OCI-LY7 (cell line): ENCODE results near the gene KLF13. TPM values are rescaled to one million over a fixed set of nuclear protein-coding genes. Genes with fewer than 3 reads are reported as not detected.

Source experiments
- BruUV-seq: library from RNA; stranded (reverse); fragments of 400-500 nt; replicated peaks from 2 replicates; lab custom pipeline; 2021; lab: Mats Ljungman, UMichigan
- CTCF ChIA-PET: fragments of 300-600 bp; sonication (Branson Sonifier 250); formaldehyde crosslinking; loops from one replicate; lab custom pipeline; 2022; ENCODE audit warnings: antibody characterized with exemption; ENCODE audit not compliant: unreplicated experiment; lab: Charles Lee
- POLR2A ChIA-PET: fragments of 300-600 bp; sonication (Branson Sonifier 250); formaldehyde crosslinking; loops from one replicate; lab custom pipeline; 2022; ENCODE audit warnings: antibody characterized with exemption; lab: Charles Lee
- DNase-seq: peaks from one replicate; pipeline ENCODE4 v3.0.0-alpha.2; 2015; ENCODE audit warnings: low spot score
- H2AFZ ChIP-seq: fragments of 200-600 bp; sonication (generic), shearing (Covaris generic); 2 replicates; pipeline ENCODE4 v1.6.1; 2014; ENCODE audit warnings: mild to moderate bottlenecking, antibody characterized with exemption, low read length, moderate library complexity
- H3K27ac ChIP-seq: fragments of 200-600 bp; sonication (generic); 2 replicates; pipeline ENCODE4 v1.5.1; 2014; ENCODE audit warnings: mixed run types, low read depth, mild to moderate bottlenecking, moderate library complexity, low read length, inconsistent platforms; ENCODE audit not compliant: poor library complexity, severe bottlenecking
- H3K36me3 ChIP-seq: fragments of 200-600 bp; sonication (generic); 2 replicates; pipeline ENCODE4 v1.6.1; 2014; ENCODE audit warnings: mild to moderate bottlenecking, antibody characterized with exemption, low read length, moderate library complexity, mixed read lengths; ENCODE audit not compliant: insufficient read depth
- H3K4me1 ChIP-seq: fragments of 200-600 bp; sonication (generic); 2 replicates; pipeline ENCODE4 v1.5.1; 2014; ENCODE audit warnings: mild to moderate bottlenecking, low read length; ENCODE audit not compliant: insufficient read depth, poor library complexity, severe bottlenecking
- H3K4me2 ChIP-seq: fragments of 200-600 bp; sonication (generic); 2 replicates; pipeline ENCODE4 v1.6.1; 2014; ENCODE audit warnings: mild to moderate bottlenecking, low read length
- H3K4me3 ChIP-seq: fragments of 200-600 bp; sonication (generic); 2 replicates; pipeline ENCODE4 v1.5.1; 2014; ENCODE audit warnings: mild to moderate bottlenecking, low read depth, low read length; ENCODE audit not compliant: poor library complexity, severe bottlenecking
- H3K79me2 ChIP-seq: fragments of 200-600 bp; sonication (generic); 2 replicates; pipeline ENCODE4 v1.6.1; 2016; ENCODE audit warnings: low read depth, mild to moderate bottlenecking, low read length, moderate library complexity, mixed read lengths; ENCODE audit not compliant: insufficient read depth
- H3K9me2 ChIP-seq: fragments of 200-600 bp; sonication (generic); 2 replicates; pipeline ENCODE4 v1.6.1; 2016; ENCODE audit warnings: mild to moderate bottlenecking, low read length, mixed read lengths; ENCODE audit not compliant: insufficient read depth
- H3K9me3 ChIP-seq: fragments of 200-600 bp; sonication (generic); 2 replicates; pipeline ENCODE4 v1.6.1; 2014; ENCODE audit warnings: mild to moderate bottlenecking, mixed run types, low read length, mixed read lengths
- H4K20me1 ChIP-seq: fragments of 200-600 bp; sonication (generic); 2 replicates; pipeline ENCODE4 v1.6.1; 2014; ENCODE audit warnings: mild to moderate bottlenecking, antibody characterized with exemption, low read length, moderate library complexity, mixed read lengths; ENCODE audit not compliant: insufficient read depth
- EZH2phosphoT487 ChIP-seq: fragments of 200-600 bp; sonication (generic); IDR thresholded peaks from 2 replicates; pipeline ENCODE4 v1.6.1; 2018; ENCODE audit warnings: low read depth, borderline replicate concordance, mild to moderate bottlenecking, mixed run types, antibody characterized with exemption, low read length, moderate library complexity, mixed read lengths
- intact Hi-C: fragments of 100-400 bp; cut with micrococcal nuclease; formaldehyde crosslinking; loops from one replicate; pipeline ENCODE4 v1.10.0; 2022; ENCODE audit not compliant: unreplicated experiment
- total RNA-seq, 2 experiments: library from RNA; depleted of rRNA in 1 of 2; stranded (reverse); fragments of >200 nt in 1 of 2; shearing (Covaris generic) in 1 of 2; gene quantifications; 2 replicates each; pipeline ENCODE4 v1.2.3, GENCODE V29; 2014 to 2022
- TF ChIP-seq, protein P1 (sequence below): fragments of 200-600 bp; sonication (generic); conservative IDR thresholded peaks from 2 replicates; pipeline ENCODE4 v1.5.1; 2014; ENCODE audit warnings: mild to moderate bottlenecking, antibody characterized with exemption, low read length, moderate library complexity, mixed read lengths

KLF13 gene
- total RNA-seq, 2 experiments from 2014 or later: 63.2 to 64.6 TPM

DNA sequence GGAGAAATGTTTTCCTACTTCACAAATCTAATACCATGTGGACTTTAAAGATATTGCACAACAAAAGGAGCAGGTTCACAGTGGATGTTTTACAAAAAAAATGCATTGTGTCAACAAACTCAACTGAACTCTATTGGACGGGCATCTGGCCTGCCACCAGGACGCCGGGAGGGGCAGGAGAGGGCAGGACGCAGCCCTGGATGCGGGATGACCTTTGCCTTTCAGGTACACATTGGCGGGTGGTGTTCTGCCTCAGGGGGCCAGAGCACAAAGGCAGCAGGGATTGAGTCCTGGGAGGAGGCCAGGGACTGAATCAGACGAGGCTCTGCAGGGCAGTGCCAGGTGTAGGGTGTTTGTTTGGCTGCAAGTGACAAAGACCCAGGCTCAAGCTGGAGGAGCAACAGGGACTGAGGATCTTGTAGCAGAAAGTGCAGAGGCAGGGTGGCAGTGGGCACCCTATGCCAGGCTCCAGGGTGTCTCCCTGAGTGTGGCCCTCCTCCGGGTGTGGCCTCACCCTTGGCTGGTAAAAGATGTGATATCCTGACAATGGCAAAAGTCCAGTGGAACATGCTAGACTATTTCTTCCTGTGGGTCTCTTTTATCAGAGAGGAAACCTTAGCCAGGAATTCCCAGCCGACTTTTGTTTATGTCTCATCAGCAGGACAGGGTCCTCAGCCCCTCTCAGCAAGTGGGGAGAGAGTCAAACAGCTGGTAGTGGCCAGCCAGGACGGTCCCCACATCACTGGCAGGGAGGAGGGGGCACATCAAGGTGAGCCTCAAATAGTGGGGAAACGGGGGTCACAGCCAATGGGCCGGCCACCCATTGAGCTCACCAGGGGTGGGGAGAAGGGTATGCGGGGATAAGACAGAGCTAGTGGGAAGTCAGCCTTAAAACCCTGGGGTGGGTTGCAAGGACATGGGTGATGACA is 29.7 kb upstream of the KLF13 start:
- Histone ChIP-seq H3K4me1 (peaks cover 47% of the 10 kb centered on the region), H3K4me3 (no peak overlapping the region), H3K9me3 (no peaks in the 10 kb centered on the region), H3K79me2 (no peaks in the 10 kb centered on the region), H2AFZ (no peak overlapping the region), H3K27ac (no peak overlapping the region), H3K4me2 (no peak overlapping the region), H4K20me1 (no peaks in the 10 kb centered on the region), H3K36me3 (no peaks in the 10 kb centered on the region), H3K9me2 (no peaks in the 10 kb centered on the region)
- DNase-seq: no peak
- BruUV-seq: no TSS peak
- intact Hi-C loops: no loop called here
- TF ChIP-seq, protein P1, sequence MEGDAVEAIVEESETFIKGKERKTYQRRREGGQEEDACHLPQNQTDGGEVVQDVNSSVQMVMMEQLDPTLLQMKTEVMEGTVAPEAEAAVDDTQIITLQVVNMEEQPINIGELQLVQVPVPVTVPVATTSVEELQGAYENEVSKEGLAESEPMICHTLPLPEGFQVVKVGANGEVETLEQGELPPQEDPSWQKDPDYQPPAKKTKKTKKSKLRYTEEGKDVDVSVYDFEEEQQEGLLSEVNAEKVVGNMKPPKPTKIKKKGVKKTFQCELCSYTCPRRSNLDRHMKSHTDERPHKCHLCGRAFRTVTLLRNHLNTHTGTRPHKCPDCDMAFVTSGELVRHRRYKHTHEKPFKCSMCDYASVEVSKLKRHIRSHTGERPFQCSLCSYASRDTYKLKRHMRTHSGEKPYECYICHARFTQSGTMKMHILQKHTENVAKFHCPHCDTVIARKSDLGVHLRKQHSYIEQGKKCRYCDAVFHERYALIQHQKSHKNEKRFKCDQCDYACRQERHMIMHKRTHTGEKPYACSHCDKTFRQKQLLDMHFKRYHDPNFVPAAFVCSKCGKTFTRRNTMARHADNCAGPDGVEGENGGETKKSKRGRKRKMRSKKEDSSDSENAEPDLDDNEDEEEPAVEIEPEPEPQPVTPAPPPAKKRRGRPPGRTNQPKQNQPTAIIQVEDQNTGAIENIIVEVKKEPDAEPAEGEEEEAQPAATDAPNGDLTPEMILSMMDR: no peak
- no peak for TF ChIP-seq EZH2phosphoT487
- ChIA-PET CTCF (interaction anchor here (0.5 kb wide), 1 partner anchor 24 kb away, joined by 3 read pairs; no protein-coding TSS in a partner anchor), POLR2A (interaction anchor here (0.9 to 1.4 kb wide), 3 partner anchors 8 to 12 kb away, joined by 3 read pairs; no protein-coding TSS in a partner anchor)

DNA sequence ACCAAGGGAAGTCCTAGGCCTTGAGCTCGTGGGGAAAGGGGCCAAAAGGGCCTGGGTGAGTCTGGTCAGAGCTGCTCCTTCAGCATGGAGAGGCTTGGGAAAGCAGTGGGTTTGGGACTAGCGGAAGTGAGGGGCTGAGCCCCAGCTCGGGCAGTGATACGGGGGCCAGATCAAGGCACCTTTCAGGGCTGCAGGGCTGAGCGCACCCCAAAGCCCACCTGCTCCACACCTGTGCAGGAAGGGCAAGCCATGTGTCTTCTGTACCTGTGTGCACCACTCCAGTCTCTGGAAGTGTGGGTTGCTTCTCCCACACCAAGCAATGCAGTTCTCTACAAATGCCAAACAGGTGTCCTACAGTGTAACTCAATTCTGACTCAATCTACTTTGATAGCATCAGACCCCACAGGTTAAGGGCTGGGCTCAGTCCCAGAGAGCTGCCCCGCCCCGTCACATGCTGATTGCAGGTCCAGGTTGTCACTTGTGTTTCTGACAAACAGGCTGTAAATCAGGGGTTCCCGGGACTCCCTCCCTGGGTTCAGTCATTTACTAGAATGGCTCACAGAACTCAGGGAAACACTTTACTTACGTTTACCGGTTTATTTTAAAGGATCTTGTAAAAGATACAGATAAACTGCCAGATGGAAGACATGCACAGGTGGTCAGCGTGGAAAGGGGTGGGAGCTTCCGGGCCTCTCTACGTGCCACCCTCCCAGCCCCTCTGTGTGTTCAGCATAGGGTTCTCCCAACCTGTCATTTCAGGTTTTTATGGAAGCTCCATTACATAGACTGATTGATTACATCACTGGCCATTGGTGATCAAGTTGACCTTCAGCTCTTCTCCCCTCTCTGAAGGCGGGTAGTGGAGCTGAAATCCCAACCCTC is 28.8 kb upstream of the KLF13 start:
- Histone ChIP-seq H3K27ac (no peak overlapping the region), H2AFZ (no peak overlapping the region), H3K79me2 (no peaks in the 10 kb centered on the region), H3K4me3 (no peak overlapping the region), H3K4me2 (no peak overlapping the region), H4K20me1 (no peaks in the 10 kb centered on the region), H3K9me2 (no peaks in the 10 kb centered on the region), H3K36me3 (no peaks in the 10 kb centered on the region), H3K4me1 (peaks cover 56% of the 10 kb centered on the region), H3K9me3 (no peaks in the 10 kb centered on the region)
- intact Hi-C loops: no loop called here
- CTCF ChIA-PET: interaction anchor here (0.5 kb wide), 1 partner anchor 25 kb away, joined by 3 read pairs; no protein-coding TSS in a partner anchor
- no peak for DNase-seq
- TF ChIP-seq EZH2phosphoT487: no peak
- TF ChIP-seq, protein P1: no peak
- POLR2A ChIA-PET: interaction anchor here (0.9 to 1.0 kb wide), 3 partner anchors 9 to 31 kb away, joined by 3 to 4 read pairs (median 3); no protein-coding TSS in a partner anchor
- no TSS peak for BruUV-seq
